Measurements from ENCODE around the gene C7orf33. TPM values are rescaled to one million over a fixed set of nuclear protein-coding genes. Genes with fewer than 3 reads are reported as not detected.

C7orf33 gene
- total RNA-seq, 1 experiment from 2014 or later, result not detected

DNA sequence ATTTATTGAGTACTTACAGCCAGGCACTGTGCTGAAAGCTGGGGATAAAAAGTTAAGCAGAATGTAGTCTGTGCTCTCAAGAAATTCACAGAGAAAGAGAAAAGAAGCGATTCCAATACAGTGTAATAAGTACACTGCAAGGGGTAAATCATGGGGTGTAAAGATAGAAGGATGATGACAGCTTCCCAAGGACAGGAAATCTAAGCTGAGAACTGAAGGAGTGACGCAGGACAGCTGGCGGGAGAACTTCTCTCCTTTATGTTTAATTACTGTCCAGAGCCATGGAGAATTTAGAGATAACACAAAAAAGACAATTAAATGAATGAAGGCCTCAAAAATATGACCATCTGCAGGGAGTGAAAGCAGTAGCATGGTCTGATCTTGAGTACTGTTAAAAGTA is 34.8 kb downstream of the C7orf33 start:
- no peak overlapping the region for H3T11ph ChIP-seq (ENCODE audit: low read length)
- H3K27ac Mint-ChIP-seq, result no peak overlapping the region

More for the DNA sequence above, 34.8 kb downstream of the C7orf33 start:
- Histone ChIP-seq H3K79me2 (ENCODE audit: insufficient read depth, low read length) (no peaks in the 10 kb centered on the region), H2BK120ac (ENCODE audit: low read depth, low read length, poor library complexity, severe bottlenecking) (no peak overlapping the region), H3K27ac (ENCODE audit: insufficient read length, low read depth, low read length) (no peak overlapping the region), H4K8ac (replicated peaks; ENCODE audit: insufficient read length, low read depth, low read length) (no peak overlapping the region), H4K5ac (ENCODE audit: insufficient read length, low read depth, low read length) (no peak overlapping the region), H2BK20ac (ENCODE audit: low read depth, low read length, poor library complexity, severe bottlenecking) (no peak overlapping the region), H3K23ac (ENCODE audit: insufficient read length, low read depth, low read length) (no peak overlapping the region), H3K56ac (ENCODE audit: insufficient read length, low read depth, low read length) (no peak overlapping the region), H3K4me1 (ENCODE audit: insufficient read depth, low read length) (no peaks in the 10 kb centered on the region), H3K4me2 (ENCODE audit: insufficient read depth, insufficient read length, low read length) (no peak overlapping the region), H2BK12ac (ENCODE audit: insufficient read length, low read depth, low read length) (no peak overlapping the region), H3K4ac (ENCODE audit: low read depth, low read length) (no peak overlapping the region), H3K27me3 (ENCODE audit: insufficient read depth, low read length) (no peaks in the 10 kb centered on the region), H3K9ac (ENCODE audit: extremely low read depth, insufficient read length, low read length) (no peak overlapping the region), H3K14ac (ENCODE audit: insufficient read depth, low read length) (no peak overlapping the region), H3K79me1 (ENCODE audit: insufficient read depth, low read depth, low read length, poor library complexity, severe bottlenecking) (no peaks in the 10 kb centered on the region), H3K9me3 (ENCODE audit: control insufficient read depth, low read depth, low read length) (no peaks in the 10 kb centered on the region), H2AK5ac (ENCODE audit: insufficient read length, low read length) (no peak overlapping the region), H3K18ac (ENCODE audit: insufficient read length, low read depth, low read length) (no peak overlapping the region), H3K23me2 (ENCODE audit: insufficient read length, low read depth, low read length, poor library complexity, severe bottlenecking) (no peaks in the 10 kb centered on the region), H4K20me1 (ENCODE audit: control insufficient read depth, insufficient read depth, insufficient read length) (no peaks in the 10 kb centered on the region), H2BK15ac (ENCODE audit: low read depth, low read length) (no peak overlapping the region), H2BK5ac (ENCODE audit: insufficient read length, low read length) (no peak overlapping the region), H4K91ac (ENCODE audit: insufficient read length, low read depth, low read length) (no peak overlapping the region), H2AFZ (ENCODE audit: low read length) (no peak overlapping the region)
- TF ChIP-seq, protein P1, sequence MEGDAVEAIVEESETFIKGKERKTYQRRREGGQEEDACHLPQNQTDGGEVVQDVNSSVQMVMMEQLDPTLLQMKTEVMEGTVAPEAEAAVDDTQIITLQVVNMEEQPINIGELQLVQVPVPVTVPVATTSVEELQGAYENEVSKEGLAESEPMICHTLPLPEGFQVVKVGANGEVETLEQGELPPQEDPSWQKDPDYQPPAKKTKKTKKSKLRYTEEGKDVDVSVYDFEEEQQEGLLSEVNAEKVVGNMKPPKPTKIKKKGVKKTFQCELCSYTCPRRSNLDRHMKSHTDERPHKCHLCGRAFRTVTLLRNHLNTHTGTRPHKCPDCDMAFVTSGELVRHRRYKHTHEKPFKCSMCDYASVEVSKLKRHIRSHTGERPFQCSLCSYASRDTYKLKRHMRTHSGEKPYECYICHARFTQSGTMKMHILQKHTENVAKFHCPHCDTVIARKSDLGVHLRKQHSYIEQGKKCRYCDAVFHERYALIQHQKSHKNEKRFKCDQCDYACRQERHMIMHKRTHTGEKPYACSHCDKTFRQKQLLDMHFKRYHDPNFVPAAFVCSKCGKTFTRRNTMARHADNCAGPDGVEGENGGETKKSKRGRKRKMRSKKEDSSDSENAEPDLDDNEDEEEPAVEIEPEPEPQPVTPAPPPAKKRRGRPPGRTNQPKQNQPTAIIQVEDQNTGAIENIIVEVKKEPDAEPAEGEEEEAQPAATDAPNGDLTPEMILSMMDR (conservative IDR thresholded peaks at IDR 0.05), result no peak
- DNase-seq, result no peak
- peaks cover 19 to 23% of the 10 kb centered on the region in 2 experiments for H3K4me1 Mint-ChIP-seq
- H3K27me3 Mint-ChIP-seq (ENCODE audit: low read depth), result no peaks in the 10 kb centered on the region
- no peak overlapping the region for H3K4me3 Mint-ChIP-seq
- WGBS (ENCODE audit: extremely low coverage, insufficient read length, low lambda C conversion rate), result no CpG with 5 or more reads among the region's 3 CpGs
- no peaks in the 10 kb centered on the region for H3K9me3 Mint-ChIP-seq
- H3K36me3 Mint-ChIP-seq (ENCODE audit: insufficient read depth in 1 of 3, low read depth in 3 of 3), result no peaks in the 10 kb centered on the region

All from H9 (cell line).